Lower lobe of right lung (tissue), 2 donors: ENCODE data around the gene TCEAL3. TPM values are rescaled to one million over a fixed set of nuclear protein-coding genes. Genes with fewer than 3 reads are reported as not detected.
"Not testable (repeated sequence)": the region's sequence is repeated elsewhere in the genome, so short reads cannot be mapped to it uniquely, and the experiment has no call there.

Source experiments
- ATAC-seq, 2 donors: fragments of 200-7000 bp; cut with Tn5 transposase; one replicate each; pipeline ENCODE4 v1.9.1; 2020 to 2022; ENCODE audit warnings: mild to moderate bottlenecking in 2 of 2, moderate library complexity in 2 of 2
- DNase-seq: peaks from one replicate; pipeline ENCODE4 v3.0.0-alpha.2; 2020
- H3K27ac ChIP-seq: fragments of 200-600 bp; one replicate; pipeline ENCODE4 v1.8.0; 2022
- H3K27me3 ChIP-seq: fragments of 200-600 bp; one replicate; pipeline ENCODE4 v1.8.0; 2022; ENCODE audit warnings: low read depth
- H3K36me3 ChIP-seq: fragments of 200-600 bp; one replicate; pipeline ENCODE4 v1.8.0; 2022; ENCODE audit warnings: mild to moderate bottlenecking
- H3K4me1 ChIP-seq: fragments of 200-600 bp; one replicate; pipeline ENCODE4 v1.8.0; 2022
- H3K4me3 ChIP-seq: fragments of 200-600 bp; one replicate; pipeline ENCODE4 v1.8.0; 2022; ENCODE audit warnings: mild to moderate bottlenecking
- H3K9me3 ChIP-seq: fragments of 200-600 bp; one replicate; pipeline ENCODE4 v1.8.0; 2022
- intact Hi-C: fragments of 100-400 bp; cut with DNase I; formaldehyde crosslinking; loops from one replicate; pipeline ENCODE4 v1.11.0; 2022
- total RNA-seq: library from RNA; stranded (reverse); fragmentation: NEBNext Ultra II Directional; extraction: Animal tissue kit (Norgen Biotek cat#: 25700); gene quantifications from one replicate; pipeline ENCODE4 v1.2.1, GENCODE V29; 2021
- TF ChIP-seq, protein P1 (sequence below): fragments of 200-600 bp; IDR thresholded peaks from one replicate; pipeline ENCODE4 v1.8.0; 2022; ENCODE audit warnings: antibody characterized with exemption, mild to moderate bottlenecking
- donor health status: DM: no; HTN: yes; CAD: no; lungs with severe emphysema.

TCEAL3 gene
- total RNA-seq, 1 donor from 2014 or later, result 19.1 TPM

DNA sequence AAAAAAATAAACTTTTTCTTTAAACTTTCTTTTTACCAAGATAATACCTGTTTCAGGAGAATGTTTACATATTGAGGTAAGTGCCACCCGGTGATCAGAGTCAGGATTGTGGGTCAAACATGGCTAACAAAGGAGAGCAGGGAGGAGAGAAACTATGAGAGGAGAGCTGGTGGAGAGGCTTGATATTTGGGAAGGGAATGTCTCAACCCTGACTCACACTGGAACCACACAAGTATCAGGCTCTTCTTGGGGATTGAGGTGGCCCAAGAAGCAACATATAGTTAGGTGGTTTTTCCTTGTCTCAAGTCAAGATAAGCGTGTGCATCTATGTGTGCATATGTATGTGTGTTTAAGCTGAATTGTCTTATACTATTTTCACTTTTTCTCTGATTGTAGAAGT, 27.7 kb downstream of the TCEAL3 start:
- no peaks in the 10 kb centered on the region for H3K36me3 ChIP-seq
- H3K9me3 ChIP-seq, result no peaks in the 10 kb centered on the region
- no peak overlapping the region for H3K27ac ChIP-seq
- ATAC-seq (no peak), DNase-seq (no peak)
- intact Hi-C loops, result no loop called here
- no peaks in the 10 kb centered on the region for H3K4me1 ChIP-seq
- H3K4me3 ChIP-seq, result no peak overlapping the region
- no peaks in the 10 kb centered on the region for H3K27me3 ChIP-seq
- TF ChIP-seq, protein P1, sequence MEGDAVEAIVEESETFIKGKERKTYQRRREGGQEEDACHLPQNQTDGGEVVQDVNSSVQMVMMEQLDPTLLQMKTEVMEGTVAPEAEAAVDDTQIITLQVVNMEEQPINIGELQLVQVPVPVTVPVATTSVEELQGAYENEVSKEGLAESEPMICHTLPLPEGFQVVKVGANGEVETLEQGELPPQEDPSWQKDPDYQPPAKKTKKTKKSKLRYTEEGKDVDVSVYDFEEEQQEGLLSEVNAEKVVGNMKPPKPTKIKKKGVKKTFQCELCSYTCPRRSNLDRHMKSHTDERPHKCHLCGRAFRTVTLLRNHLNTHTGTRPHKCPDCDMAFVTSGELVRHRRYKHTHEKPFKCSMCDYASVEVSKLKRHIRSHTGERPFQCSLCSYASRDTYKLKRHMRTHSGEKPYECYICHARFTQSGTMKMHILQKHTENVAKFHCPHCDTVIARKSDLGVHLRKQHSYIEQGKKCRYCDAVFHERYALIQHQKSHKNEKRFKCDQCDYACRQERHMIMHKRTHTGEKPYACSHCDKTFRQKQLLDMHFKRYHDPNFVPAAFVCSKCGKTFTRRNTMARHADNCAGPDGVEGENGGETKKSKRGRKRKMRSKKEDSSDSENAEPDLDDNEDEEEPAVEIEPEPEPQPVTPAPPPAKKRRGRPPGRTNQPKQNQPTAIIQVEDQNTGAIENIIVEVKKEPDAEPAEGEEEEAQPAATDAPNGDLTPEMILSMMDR, result no peak

GRCh38 chrX:103637604-103638338, 30.0 kb downstream of the TCEAL3 start:
- TF ChIP-seq, protein P1, result no peak
- no peaks in the 10 kb centered on the region for H3K9me3 ChIP-seq
- ATAC-seq (no peak), DNase-seq (no peak)
- H3K27me3 ChIP-seq, result no peaks in the 10 kb centered on the region
- intact Hi-C loops, result no loop called here
- H3K27ac ChIP-seq, result no peak overlapping the region
- no peaks in the 10 kb centered on the region for H3K36me3 ChIP-seq
- H3K4me1 ChIP-seq, result no peaks in the 10 kb centered on the region
- H3K4me3 ChIP-seq, result no peak overlapping the region

DNA sequence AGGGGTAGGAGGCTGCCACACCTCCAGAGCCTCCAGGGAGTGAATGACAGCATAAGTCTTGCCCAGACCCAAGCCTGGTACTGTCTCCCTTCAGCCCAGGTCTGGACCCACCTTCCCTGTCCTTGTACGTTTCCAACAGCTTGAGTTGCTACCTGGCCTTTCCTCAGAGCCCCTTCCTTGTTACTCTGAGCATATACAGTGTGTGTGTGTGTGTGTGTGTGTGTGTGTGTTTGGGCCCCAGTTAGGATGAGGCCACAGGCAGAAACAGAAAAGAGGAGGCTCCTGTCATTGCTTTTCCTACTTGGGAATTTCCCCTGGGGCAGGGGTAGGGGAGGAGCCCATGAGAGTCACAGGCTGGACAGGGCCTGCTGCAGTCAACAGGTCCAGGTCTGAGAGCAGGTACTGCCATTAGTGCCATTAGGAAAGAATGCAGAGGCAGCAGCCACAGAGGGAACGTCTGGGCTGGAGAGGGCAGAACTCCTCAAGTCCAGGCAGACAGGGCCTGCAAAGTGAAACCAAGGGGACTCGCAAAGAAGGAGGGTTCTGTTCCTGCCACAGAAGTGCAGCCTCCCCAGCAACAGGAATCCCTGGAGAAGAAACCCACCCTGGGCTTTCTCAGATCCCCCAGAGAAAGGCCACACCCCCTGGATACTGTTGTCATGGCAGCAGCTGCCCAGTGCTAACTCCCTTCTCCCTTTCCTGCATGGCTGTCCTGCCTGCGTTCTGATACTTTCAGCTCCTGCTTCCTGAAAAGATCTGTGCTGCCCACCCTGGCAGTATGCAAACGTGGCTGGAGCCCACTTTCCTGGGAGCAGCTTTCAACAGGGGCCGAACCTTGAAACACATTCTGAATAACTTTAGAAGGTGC, 30.9 kb downstream of the TCEAL3 start:
- H3K36me3 ChIP-seq, DNase-seq, H3K4me3 ChIP-seq, H3K27me3 ChIP-seq, intact Hi-C loops, H3K9me3 ChIP-seq, H3K4me1 ChIP-seq, H3K27ac ChIP-seq: not testable (repeated sequence)
- ATAC-seq, result peak; percentile 49 to 72

DNA sequence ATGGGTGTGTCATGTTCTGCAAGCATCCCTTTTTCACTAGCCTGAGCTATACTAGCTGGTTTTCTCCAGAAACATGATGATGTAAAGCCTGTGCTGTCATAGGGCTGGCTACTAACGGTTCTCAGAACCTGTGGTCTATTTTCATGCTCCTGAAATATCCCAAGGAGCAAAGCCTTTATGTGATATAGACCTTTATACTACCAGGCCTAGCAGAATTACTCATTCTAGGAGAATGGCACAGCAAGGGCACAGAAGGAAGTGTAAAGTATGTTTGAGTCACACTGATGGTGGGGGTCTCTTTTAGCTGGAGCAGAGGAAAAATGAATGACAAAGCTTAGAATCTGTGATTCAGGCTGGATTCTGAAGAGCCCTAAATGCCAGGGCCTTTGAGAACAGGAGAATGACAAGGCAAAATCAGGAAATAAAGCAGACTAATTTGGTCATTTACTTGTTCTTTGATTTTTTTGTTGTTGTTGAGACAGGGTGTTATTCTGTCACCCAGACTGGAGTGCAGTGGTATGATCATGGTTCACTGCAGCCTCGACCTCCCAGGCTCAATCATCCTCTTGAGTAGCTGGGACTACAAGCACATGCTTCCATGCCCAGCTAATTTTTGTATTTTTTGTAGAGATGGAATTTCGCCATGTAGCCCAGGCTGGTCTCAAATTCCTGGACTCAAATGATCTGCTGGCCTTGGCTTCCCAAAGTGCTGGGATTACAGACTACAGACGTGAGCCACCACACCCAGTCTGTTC, 32.8 kb downstream of the TCEAL3 start:
- Histone ChIP-seq H3K36me3 (no peaks in the 10 kb centered on the region), H3K9me3 (no peaks in the 10 kb centered on the region), H3K27me3 (no peaks in the 10 kb centered on the region), H3K4me1 (no peaks in the 10 kb centered on the region), H3K27ac (no peak overlapping the region), H3K4me3 (no peak overlapping the region)
- intact Hi-C loops, result no loop called here
- TF ChIP-seq, protein P1, result no peak
- DNase-seq (no peak), ATAC-seq (no peak)

- Histone ChIP-seq H3K4me1 (no peaks in the 10 kb centered on the region), H3K27me3 (no peaks in the 10 kb centered on the region), H3K4me3 (no peak overlapping the region), H3K27ac (no peak overlapping the region), H3K9me3 (no peaks in the 10 kb centered on the region), H3K36me3 (no peaks in the 10 kb centered on the region)
- ATAC-seq (no peak), DNase-seq (no peak)
- intact Hi-C loops, result no loop called here
- TF ChIP-seq, protein P1, result no peak
Measured at GRCh38 chrX:103644125-103644524, 36.4 kb downstream of the TCEAL3 start.
